T1000 (cell line): ENCODE data around the gene FBN1.
A peak's percentile ranks its signal among the peaks of the same experiment; 100 is the strongest.

Source experiments
- DNase-seq: peaks from one replicate; lab custom pipeline; 2025; ENCODE audit warnings: mixed read lengths; lab: John Stamatoyannopoulos, UW

Gene FBN1

DNA sequence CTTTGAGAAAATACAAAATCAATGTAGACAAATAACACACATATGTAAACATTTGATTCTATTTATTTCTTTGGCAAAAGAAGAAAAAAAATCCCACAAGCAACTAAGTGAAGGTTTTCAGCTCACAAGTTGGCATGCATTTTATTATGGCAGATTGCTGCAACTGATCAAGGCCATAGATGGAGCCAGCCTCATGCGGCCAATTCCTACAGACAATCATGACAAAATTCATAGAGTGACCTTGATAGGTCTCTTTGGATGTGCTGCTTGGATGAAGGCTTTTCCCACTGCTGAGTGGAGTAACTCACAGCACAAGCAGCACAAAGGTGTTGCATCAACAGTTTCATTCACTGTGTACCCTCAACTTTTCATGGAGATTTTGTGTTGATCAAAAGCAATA lies 22.1 kb downstream of the FBN1 start:
- no peak for DNase-seq

DNA sequence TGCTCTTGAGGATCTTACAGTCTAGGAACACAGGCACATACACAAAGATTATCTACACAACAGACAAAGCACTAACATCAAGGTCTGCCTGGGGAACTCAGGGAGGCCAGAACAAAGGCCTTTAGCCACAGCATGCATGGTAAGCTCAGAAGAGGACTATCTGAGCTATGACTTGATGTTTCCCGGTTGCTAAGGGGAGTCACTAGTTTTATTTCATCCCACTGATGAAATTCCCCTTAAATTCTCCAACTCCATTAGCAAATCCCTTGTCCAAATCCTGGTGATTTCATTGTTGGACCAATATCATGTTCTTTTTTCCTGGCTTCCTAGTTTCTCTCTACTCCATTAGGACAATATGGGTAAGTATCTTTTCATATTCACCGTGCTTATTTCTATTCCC lies 23.3 kb downstream of the FBN1 start:
- no peak for DNase-seq

DNA sequence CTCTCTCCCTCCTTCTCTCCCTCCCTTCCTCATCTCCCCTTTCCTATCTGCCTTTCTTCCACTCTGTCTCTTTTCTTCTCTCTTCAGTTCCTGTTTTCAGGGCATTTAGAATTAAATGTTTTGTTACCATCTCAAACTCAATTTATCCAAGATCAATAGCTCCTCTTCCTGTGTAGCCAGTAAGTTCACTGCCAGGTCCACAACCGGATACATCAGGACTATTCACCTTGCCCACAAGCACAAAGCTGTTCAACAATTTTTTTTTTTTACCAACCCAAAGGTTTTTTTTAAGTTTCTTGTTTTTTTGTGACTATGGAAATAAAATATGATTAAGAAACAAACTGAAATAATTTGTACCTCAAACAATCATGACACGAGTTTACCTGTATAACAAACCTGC lies 26.1 kb downstream of the FBN1 start:
- no peak for DNase-seq

DNA sequence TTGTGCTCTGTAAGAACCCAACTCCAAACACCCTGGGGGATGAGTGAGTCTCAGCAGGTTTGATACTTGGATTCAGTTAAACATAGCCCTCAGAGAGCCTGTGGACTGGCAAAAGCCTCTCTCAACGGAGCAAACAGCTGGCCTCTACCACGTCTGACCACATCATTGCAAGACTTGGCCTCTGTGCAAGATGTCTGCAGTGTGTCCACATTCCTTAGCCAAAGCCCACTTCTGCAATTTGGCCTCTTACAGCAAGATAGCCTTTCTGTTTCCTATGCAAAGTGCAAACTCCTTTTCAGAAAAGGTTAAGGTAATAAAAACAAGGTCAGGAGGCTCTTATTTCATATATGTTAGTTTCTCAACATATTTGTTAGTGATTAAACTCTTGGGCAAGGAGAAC lies 27.9 kb downstream of the FBN1 start:
- DNase-seq, result no peak

DNA sequence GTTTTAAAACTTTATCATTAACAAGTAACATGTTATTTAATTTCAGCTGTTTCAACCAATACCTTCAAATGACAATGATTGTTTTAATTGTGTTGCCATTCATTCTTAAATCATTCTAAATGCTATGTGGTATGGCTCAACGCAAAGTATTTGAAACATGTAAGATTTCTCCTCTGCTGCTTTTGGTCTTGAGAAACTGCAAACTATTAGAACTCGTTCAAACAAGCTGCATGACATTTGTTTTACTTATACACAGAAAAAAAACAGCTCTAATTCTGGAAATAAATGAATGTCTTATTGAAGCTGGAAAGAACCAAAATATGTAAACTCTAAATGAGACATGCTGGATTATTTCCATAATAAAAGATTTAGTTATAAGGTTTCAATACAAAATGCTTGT lies 29.3 kb downstream of the FBN1 start:
- DNase-seq, result no peak

DNA sequence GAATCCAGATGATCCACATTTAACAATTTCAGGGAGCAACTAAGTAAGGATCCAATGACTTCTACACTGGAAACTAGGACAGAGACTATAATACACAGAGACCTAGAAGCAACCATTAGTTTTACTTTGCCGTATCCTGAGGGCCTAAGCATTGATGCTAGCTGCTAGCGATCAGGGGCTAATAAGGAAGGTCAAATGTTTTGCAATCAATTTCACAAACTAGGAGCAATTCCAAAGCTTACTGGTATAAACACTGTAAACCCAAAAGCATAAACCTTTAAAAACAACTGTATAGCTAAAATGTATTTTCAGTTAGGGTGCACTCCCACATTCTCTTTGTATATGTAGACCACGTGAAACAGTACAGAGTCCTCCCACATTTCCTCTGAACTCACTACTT lies 31.5 kb downstream of the FBN1 start:
- DNase-seq, result no peak

DNA sequence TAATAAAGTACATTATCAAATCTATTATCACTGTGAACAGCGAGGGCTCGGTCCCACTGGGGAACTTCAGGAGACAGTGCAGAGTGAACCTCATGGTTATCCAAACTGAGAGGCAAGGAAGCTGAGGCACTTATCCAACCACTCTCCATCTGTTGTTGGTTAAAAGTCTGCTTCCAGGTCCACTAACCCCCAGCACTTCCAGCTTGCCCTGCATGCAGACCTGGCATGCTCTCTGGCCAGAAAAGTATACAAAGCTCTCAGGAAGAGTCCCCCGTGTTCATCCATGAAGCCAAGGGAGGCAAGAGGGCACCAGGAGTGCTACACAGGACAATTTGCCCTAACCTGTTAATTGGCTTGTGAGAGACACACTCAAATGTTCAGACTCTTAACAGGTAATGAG lies 36.0 kb downstream of the FBN1 start:
- DNase-seq, result no peak

DNA sequence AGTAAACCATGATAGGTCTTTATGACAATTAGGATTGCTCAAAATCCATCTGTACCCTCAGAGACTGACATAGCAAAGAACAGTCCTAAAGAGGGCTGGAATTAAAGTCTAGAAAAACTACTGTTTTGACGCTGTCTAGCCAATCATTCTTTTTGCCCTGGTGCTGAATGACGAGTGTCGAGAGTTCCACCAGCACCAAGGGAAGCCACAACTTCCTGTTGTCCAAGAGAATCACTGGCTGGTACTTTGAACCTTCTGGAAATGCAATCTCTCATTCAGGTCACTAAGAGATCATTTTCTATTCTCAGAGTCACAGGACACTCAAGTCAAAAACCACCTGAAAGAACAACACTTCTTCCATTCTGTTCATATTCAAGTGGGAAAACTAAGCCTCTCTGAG lies 37.7 kb downstream of the FBN1 start:
- no peak for DNase-seq

DNA sequence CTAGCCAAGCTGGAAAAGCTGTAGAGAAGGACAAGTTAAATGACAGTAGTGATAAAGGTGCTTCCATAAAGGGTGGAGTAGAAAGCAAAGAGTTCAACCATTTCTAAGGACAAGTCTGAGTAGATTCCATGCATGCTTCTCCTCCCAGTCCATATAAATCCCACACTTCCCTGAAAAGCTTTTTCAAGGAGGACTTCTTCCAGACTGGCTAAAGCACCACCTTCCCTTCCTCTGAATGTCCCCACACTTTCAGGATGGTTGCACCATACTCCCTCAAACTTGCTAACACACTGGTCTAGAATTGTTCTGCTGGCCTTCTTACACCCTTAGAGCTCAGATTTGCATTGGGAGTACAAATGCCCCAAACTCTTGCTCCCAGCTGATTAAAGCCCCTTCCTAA lies 40.9 kb downstream of the FBN1 start:
- no peak for DNase-seq

DNA sequence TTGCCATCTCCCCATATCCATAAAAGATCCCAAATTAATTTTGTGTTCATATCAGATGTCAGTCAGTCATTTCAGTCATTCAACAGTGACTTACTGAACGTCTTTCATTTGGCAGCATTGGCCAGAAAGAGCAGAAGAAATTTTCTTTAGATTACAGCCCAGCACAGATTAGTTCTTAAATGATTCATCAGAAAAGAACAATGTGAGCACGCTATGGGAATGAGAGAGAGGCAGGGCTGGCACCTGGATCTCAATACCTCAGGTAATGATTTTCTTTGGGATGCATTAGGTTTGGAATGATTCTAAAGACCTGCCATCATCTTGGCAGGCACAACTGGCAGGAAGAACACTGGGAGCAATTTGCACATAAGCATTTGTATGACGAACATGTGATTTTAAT lies 41.6 kb downstream of the FBN1 start:
- no peak for DNase-seq

DNA sequence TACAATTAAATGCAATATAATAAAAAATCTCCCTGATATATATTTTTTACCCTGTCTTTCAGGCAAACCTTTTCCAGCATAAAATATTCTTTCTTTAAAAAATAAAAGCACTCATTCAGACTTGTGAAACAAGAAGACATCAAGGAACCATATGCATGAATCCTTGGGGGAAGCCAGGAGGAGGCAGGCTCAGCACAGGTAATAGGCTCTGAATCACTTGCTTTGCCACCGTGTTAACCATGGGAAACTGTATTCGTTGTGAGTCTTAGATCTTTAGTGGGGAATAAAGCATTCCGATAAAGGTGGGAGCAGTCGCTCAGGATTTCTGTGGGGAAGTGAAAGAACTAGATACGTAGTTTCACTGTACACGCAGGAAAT lies 42.4 kb downstream of the FBN1 start:
- DNase-seq, result no peak

DNA sequence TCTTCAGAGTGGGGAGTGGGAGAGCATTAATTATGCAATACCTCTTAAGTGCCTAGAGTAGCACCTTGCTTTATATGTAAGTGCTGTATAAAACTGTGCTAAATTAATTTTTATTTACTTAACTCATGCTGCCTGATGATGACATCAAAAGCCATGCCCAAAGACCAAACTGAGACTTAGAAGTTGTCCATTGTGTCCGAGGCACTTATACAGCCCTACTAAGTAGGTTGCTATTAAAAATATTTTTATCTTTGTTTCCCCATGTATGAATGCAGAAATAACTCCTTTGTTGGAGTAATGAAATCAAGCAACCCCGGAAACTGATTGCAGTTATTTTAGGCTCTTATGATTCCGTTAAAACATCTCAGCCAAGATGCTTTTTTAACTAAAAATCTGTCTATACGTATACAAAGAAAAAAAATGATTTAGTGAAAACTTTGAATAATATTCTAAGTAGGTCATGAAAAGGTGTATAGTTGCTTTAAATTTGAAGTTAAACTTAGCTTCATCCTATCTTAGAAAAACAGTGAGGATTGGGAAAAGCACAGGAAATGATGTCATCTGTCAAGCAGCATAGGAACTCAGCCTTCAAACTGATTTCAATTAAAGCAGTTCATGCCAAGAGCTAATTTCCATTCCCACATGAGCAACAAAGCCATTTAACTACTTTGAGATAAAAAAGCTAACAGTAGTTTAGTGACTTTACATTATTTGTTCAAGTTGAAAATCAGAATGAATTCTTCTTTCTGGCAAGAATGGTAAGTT lies 43.0 kb downstream of the FBN1 start:
- no peak for DNase-seq

DNA sequence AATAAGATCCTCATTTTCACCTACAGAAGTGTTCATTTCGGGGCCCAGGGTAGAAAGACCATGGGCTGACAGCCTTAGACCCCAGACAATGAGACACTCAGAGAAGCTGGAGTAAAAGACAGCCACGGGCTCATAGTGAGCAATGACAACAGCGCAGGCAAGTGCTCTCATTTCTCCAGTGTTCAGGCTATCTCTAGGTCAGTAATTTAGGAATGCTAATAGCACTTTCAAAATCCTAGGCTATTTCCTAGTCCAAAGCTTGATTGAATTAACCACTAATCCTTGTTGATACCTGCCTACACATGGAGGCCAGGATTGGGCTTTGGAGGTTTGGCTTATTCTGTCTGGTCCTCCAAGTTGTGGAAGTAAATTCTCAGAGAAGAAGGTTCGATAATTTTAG lies 44.4 kb downstream of the FBN1 start:
- DNase-seq, result no peak

DNA sequence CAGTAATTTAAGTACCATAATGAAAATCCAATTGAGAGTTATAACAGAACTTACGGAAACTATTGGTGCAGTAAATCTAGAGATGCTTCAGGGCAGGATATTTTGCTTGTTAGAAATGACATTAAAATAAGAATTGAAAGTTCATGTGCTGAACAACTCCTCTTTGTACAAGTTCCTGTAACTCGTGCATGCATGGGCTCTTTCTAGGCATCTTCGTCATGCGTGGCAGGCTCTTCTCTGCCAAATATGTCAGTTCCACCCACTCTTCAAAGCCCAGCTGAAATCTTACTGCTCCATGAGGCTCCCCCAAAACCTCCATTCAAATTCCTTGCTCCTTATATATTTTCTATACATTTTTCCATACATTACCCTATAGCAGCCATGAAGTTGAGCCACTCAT lies 48.7 kb downstream of the FBN1 start:
- DNase-seq, result no peak

DNA sequence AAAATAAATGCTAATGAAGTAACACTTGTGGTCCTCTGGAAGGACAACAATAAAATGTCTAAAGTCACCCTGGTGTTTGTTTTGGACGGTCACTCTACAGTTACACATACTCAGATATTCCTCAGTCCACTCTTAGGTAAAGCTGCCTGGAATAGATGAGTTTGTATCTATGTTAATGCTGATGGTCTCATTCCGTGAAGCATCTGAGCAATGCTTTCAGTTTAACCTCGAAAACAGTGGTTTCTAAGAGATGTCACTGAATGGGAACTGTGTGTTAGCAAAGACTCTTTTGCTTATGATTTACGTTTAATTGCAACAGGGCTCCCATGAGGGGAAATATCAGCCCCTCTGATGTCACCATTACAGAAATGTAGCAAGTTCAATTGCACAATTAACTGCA lies 49.1 kb downstream of the FBN1 start:
- no peak for DNase-seq

DNA sequence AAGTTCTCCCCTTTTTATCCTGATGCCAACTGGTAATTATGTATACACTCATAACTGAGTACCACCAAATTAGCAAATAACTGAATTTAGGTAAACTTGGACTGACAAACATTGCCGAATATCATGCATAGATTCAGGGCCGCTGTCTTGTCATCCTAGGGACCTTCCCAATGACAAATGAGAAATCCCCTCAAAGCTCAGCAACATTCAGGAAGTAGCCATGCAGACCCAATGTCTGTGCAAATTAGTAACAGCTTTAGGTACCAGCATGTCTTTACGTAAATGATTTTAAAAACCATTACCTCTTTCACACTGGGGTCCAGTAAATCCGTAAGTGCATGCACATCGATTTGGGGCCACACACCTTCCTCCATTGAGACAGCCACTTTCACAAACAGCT lies 49.5 kb downstream of the FBN1 start:
- no peak for DNase-seq

DNA sequence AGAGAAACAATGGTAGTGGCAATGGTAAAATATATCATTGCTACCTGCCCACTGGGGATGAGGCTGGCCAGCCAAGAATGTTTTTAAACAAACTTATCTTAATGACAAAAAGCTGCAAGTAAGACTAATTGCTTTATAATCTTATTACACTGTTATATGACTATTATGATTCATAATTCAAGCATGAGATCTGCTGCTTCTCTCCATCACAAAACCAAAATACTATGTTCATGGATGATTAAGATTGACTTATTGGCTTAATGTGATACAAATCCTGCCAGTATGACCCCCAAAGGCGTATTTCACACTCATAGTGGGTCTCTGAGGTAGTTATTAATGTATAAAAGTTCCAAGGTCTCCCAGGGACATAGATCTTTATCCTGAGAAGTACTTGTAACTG lies 52.6 kb downstream of the FBN1 start:
- no peak for DNase-seq

DNA sequence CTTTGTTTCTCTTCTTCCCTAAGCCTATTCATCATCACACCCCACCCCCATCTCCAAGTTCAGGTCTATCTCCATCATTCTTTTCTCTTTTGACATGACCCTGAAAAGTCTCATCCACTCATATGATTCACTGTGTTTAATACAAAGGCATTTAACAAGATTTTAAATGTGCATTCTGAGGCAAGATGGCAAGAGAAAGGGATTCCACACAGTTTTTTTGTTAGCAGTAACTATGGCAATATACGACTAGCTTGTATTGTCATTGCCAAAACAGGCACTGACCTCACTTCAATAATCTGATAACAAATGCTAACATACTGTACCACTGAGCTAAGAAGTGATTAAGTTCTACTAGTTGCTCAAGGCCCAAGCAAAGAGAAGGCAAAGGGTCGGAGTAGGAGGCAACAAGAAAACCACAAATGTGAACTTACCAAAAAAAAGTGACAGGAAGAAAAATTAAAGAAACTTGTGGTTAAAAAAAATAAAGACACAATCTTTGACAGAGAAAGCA lies 53.2 kb downstream of the FBN1 start:
- DNase-seq, result no peak

DNA sequence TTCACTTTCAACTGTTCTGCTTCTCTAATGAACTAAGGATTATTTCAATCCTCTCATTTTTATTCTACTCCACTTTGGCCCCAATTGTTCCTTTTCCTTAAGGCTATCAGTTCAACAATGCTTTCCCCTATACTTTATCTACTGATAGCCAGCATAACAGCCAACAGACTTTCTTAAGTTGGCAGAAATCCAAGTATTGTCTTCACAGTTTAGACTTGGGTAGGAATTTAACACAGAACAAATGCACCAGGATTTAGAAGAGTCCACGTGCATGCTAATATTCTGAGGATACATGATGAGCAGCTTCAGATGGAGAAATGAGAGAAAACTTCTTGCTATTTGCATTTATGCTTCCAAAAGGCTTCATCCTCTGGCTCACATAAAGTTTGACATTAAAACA lies 54.8 kb downstream of the FBN1 start:
- no peak for DNase-seq

DNA sequence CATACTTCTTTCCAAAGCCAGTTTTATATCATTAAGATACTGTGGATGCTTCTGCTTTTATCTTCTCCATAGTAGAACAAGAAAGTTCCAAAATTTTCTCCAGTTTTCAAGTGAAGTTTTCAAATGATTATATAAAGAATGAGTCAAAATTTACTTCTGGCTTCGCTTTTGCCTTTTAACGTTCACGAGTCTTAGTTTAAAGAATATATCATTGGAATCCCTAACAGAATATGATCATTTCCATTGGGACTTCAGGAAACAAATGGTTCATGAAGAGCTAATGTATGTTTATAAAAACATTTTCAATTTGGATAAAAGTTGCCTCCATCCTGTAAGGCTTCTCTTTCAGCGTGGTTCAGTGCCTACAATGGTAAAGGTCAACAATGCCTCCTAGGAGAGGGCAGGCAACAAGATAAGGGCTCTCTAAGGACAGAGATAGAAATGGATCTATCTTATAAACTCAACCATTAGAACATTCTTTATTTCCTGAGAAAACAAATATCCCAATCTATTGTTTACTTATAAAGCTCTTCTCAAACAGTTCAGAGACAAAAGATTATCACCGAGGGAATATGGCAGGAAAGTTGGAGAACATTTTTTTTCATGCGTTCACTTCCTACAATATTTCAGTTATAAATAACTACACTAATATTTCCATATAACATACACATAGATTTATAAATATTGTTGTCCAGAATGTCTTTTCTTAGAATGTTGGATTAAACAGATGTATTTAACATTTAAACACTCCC lies 60.5 kb downstream of the FBN1 start:
- DNase-seq, result no peak

DNA sequence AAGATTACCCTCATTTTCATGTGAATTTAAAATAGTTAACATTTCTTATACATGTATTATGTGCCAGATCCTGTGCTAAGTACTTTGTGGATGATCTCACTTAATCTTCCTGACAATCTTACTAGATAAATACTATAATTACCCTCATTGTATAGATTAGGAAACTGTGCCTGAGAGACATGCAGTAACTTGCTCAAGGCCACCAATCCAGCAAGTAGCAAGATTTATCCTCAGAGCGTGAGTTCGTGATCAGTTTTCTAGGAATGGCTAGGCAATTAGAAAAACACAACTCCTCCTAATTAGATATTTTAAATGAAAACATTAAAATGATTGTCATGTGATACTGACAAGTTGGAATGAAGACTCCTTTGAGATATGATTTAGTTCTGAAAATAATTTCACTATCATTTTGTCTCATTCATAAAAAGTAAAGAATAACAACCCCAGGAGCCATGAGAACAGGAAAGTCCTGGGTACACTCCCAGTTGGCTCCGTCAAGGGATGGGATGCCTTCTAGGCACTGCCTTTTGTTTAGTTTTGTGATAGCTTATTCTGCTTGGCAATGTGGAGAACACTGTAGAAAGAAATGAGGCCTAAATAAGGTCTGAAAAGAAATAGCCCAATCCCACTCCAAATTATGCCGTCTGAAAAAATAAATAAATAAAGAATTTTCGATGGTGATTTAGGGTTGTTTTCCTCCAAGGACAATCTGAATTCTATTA lies 61.3 kb downstream of the FBN1 start:
- no peak for DNase-seq

DNA sequence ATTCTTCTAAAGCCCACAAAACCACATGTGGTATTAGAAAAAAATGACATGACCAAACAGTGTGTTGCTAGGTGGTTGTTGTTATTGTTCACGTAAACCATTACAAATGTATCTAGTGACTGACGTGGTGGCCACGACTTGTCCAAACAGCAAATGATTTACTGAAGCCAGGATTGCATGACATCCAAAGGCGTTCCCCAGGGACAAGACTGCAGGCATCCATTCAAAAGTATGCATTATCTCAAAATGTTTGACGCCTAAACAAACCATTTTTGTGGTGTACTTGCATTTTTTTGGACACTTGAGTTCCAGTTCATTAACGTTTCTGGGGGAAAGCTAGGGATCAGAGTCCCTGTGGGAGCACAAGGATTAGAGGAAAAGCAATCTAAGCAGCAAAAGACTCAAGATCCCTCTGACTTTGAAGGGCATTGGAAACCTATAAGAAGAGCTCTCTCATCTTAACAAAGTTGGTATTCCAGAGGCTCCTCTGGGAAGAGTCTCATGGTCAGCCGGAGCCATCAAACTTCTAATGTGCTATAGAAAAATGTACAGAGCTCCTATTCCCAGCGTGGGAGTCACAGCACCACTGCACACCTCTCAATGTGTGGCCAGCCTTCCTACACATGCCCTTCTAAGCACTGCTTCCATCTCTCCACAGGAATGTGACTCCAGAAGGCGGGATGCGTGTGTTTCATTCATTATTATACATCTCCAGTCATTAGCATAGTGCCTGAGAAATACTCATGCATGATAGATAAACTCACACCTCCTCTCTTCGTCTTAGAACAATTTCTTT lies 62.9 kb downstream of the FBN1 start:
- peak; percentile 25 for DNase-seq
